NB4 (cell line): ENCODE results near the gene RPL37A.

ENCODE experiments used
- CTCF ChIP-seq: IDR thresholded peaks from one replicate; pipeline ENCODE4 v1.5.1; 2012; ENCODE audit warnings: low read depth, low read length
- MAX ChIP-seq: IDR thresholded peaks from 2 replicates; pipeline ENCODE4 v1.6.1; 2011; ENCODE audit warnings: low read depth, low read length
- POLR2A ChIP-seq: IDR thresholded peaks from 2 replicates; pipeline ENCODE4 v1.6.1; 2011; ENCODE audit warnings: mild to moderate bottlenecking; ENCODE audit not compliant: insufficient read length; ENCODE audit errors: extremely low read depth

- TF ChIP-seq POLR2A (no peak), CTCF (no peak), MAX (no peak)
Measured at GRCh38 chr2:216517447-216518225, 19.0 kb downstream of the RPL37A start.
